ENCODE measurements around the gene SLX9. TPM values are rescaled to one million over a fixed set of nuclear protein-coding genes. Genes with fewer than 3 reads are reported as not detected.

The SLX9 gene
- total RNA-seq, 1 experiment from 2014 or later = 77.2 TPM

- Mint-ChIP-seq H3K4me1 (no peaks in the 10 kb centered on the region), H3K4me3 (no peak overlapping the region), H3K9me3 (no peaks in the 10 kb centered on the region), H3K27ac (no peak overlapping the region), H3K27me3 (ENCODE audit: low read depth) (no peaks in the 10 kb centered on the region), H3K36me3 (no peaks in the 10 kb centered on the region)
- ChIA-PET CTCF (interaction anchor here (0.8 to 1.6 kb wide), 6 partner anchors 16 to 142 kb away, joined by 3 to 5 read pairs (median 4); no protein-coding TSS in a partner anchor), POLR2A (no interaction called here)
- DNase-seq (ENCODE audit: low spot score) (no peak), ATAC-seq (no peak)
- TF ChIP-seq ZNF232 (CRISPR knock-in tag; IDR thresholded peaks at IDR 0.05) (no peak), TEAD4 (CRISPR knock-in tag; IDR thresholded peaks at IDR 0.05) (no peak), OVOL2 (CRISPR knock-in tag; IDR thresholded peaks at IDR 0.05; ENCODE audit: borderline replicate concordance) (no peak), RORB (CRISPR knock-in tag; IDR thresholded peaks at IDR 0.05) (no peak), ZNF263 (CRISPR knock-in tag; IDR thresholded peaks at IDR 0.05; ENCODE audit: low read depth) (no peak), HMGXB4 (CRISPR knock-in tag; IDR thresholded peaks at IDR 0.05) (no peak), ARID4B (CRISPR knock-in tag; IDR thresholded peaks at IDR 0.05; ENCODE audit: borderline replicate concordance) (no peak)
Observed at GRCh38 chr21:44996501-44996921, 56.7 kb downstream of the SLX9 start.

GRCh38 chr21:44996983-44997936 lies 57.4 kb downstream of the SLX9 start:
- no peak overlapping the region for H3K4me3 Mint-ChIP-seq
- no peaks in the 10 kb centered on the region for H3K36me3 Mint-ChIP-seq
- ChIA-PET POLR2A (no interaction called here), CTCF (interaction anchor here (0.8 to 1.2 kb wide), 4 partner anchors 15 to 128 kb away, joined by 3 to 4 read pairs (median 4); no protein-coding TSS in a partner anchor)
- H3K4me1 Mint-ChIP-seq = no peaks in the 10 kb centered on the region
- H3K9me3 Mint-ChIP-seq = no peaks in the 10 kb centered on the region
- H3K27me3 Mint-ChIP-seq (ENCODE audit: low read depth) = no peaks in the 10 kb centered on the region
- no peak for ATAC-seq
- no peak for DNase-seq (ENCODE audit: low spot score)
- no peak overlapping the region for H3K27ac Mint-ChIP-seq
- TF ChIP-seq SOX15 (CRISPR knock-in tag; IDR thresholded peaks at IDR 0.05) = no peak
- no peak for TF ChIP-seq SP1 (CRISPR knock-in tag; conservative IDR thresholded peaks at IDR 0.05)
- TF ChIP-seq STAT6 (CRISPR knock-in tag; conservative IDR thresholded peaks at IDR 0.05; ENCODE audit: low read depth) = no peak
- no peak for TF ChIP-seq OVOL2 (CRISPR knock-in tag; IDR thresholded peaks at IDR 0.05; ENCODE audit: borderline replicate concordance)
- no peak for TF ChIP-seq ATF6 (CRISPR knock-in tag; IDR thresholded peaks at IDR 0.05)
- TF ChIP-seq ARID4B (CRISPR knock-in tag; IDR thresholded peaks at IDR 0.05; ENCODE audit: borderline replicate concordance) = no peak
- no peak for TF ChIP-seq TEAD4 (CRISPR knock-in tag; IDR thresholded peaks at IDR 0.05)
- no peak for TF ChIP-seq KAT7 (CRISPR knock-in tag; IDR thresholded peaks at IDR 0.05; ENCODE audit: borderline replicate concordance)
- no peak for TF ChIP-seq ZNF281 (CRISPR knock-in tag; IDR thresholded peaks at IDR 0.05)
